Measurements from ENCODE around the gene PAIP2B. TPM values are rescaled to one million over a fixed set of nuclear protein-coding genes. Genes with fewer than 3 reads are reported as not detected.
"Not testable (repeated sequence)": the region's sequence is repeated elsewhere in the genome, so short reads cannot be mapped to it uniquely, and the experiment has no call there.

PAIP2B gene
- total and polyA plus RNA-seq, 2 donors, result 2.2 to 3.0 TPM

- 97% methylated on average over 8 of the region's 8 CpGs for WGBS
- not testable (repeated sequence) for H3K4me1 ChIP-seq (ENCODE audit: control insufficient read depth in 2 of 2, insufficient read depth in 2 of 2, low read length in 2 of 2); DNase-seq (ENCODE audit: low read depth in 6 of 9, low spot score in 9 of 9); H3K9me3 ChIP-seq (ENCODE audit: control insufficient read depth in 2 of 2, insufficient read depth in 1 of 2, low read length in 1 of 2); H3K27ac ChIP-seq (ENCODE audit: low read depth in 1 of 2, low read length in 1 of 2); H3K4me3 ChIP-seq (ENCODE audit: low read length in 2 of 2); H3K27me3 ChIP-seq (ENCODE audit: control insufficient read depth in 2 of 2, insufficient read depth in 1 of 2, low read length in 1 of 2); H3K36me3 ChIP-seq (ENCODE audit: control insufficient read depth in 2 of 2, insufficient read depth in 2 of 2, low read length in 1 of 2)
Measured at GRCh38 chr2:71178836-71179235, 48.1 kb downstream of the PAIP2B start.

DNA sequence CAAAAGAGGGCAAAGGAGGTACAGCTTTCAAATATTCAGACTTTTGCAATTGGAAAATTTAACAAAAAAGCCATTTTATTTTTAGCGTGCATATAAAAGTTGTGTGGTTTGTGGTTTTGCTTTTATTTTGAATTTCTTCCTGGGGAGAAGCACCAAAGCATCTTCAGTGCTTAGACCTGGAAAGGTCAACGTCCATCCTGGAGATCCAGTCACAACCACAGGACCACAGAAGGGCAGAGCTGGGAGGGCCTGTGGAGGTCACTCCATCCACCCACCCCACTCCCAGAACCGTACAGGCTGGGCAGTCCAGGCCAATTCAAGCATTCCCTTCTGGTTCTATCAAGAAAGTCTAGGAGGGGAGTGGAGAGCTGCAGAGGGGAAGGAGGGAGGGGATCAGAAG lies 52.7 kb downstream of the PAIP2B start:
- 27% methylated on average over 3 of the region's 3 CpGs for WGBS
- Histone ChIP-seq H3K36me3 (ENCODE audit: control insufficient read depth in 2 of 2, insufficient read depth in 2 of 2, low read length in 1 of 2) (no peaks in the 10 kb centered on the region), H3K27ac (ENCODE audit: low read depth in 1 of 2, low read length in 1 of 2) (no peak overlapping the region), H3K4me1 (ENCODE audit: control insufficient read depth in 2 of 2, insufficient read depth in 2 of 2, low read length in 2 of 2) (peaks cover 0 to 4% of the 10 kb centered on the region in 2 donors), H3K4me3 (ENCODE audit: low read length in 2 of 2) (no peak overlapping the region), H3K27me3 (ENCODE audit: control insufficient read depth in 2 of 2, insufficient read depth in 1 of 2, low read length in 1 of 2) (no peaks in the 10 kb centered on the region), H3K9me3 (ENCODE audit: control insufficient read depth in 2 of 2, insufficient read depth in 1 of 2, low read length in 1 of 2) (no peaks in the 10 kb centered on the region)
- no peak for DNase-seq (ENCODE audit: low read depth in 6 of 9, low spot score in 9 of 9)

DNA sequence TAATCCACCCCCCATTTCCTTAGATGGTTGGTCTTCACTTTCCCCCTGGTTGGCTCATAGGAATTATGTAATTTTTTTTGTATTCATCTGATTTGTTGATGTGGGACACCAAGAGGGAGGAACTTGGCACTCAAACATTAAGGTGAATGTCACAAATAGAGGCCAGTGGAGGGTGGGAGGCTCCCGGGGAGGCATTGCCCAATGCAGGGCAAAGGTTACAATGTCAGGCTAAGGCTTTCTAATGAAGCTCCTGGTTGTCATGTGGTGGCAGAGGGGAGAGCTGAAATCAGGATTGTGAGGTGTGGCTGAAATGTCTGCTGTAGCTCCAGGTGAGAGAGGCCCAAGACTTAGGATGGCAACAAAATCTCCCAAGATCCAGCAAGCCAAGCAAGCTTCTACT lies 53.8 kb downstream of the PAIP2B start:
- WGBS, result 95% methylated on average over 1 of the region's 1 CpG
- H3K9me3 ChIP-seq (ENCODE audit: control insufficient read depth in 2 of 2, insufficient read depth in 1 of 2, low read length in 1 of 2), result no peaks in the 10 kb centered on the region
- no peak overlapping the region for H3K4me3 ChIP-seq (ENCODE audit: low read length in 2 of 2)
- no peak for DNase-seq (ENCODE audit: low read depth in 6 of 9, low spot score in 9 of 9)
- H3K36me3 ChIP-seq (ENCODE audit: control insufficient read depth in 2 of 2, insufficient read depth in 2 of 2, low read length in 1 of 2), result no peaks in the 10 kb centered on the region
- no peak overlapping the region for H3K27ac ChIP-seq (ENCODE audit: low read depth in 1 of 2, low read length in 1 of 2)
- H3K4me1 ChIP-seq (ENCODE audit: control insufficient read depth in 2 of 2, insufficient read depth in 2 of 2, low read length in 2 of 2), result peaks cover 0 to 4% of the 10 kb centered on the region in 2 donors
- H3K27me3 ChIP-seq (ENCODE audit: control insufficient read depth in 2 of 2, insufficient read depth in 1 of 2, low read length in 1 of 2), result no peaks in the 10 kb centered on the region

DNA sequence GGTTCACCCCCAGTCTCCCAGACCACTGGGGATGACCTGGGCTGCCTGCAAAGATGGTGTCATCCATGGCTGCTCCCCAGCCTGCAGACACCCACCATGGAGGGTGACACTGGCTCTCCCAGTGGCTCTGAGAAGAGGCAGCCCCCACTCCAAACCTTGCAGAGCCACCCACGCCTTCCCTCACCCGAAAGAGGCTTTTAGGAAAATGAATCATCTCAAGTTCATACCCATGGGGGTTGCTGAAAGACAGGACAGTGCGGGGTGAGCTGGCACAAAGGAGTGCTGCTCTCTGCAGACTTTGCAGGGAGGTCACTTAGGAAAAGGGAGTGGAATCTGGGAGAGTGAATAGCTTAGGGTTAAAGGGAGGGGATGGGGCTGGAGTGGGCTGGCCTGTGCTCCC lies 60.1 kb downstream of the PAIP2B start:
- H3K36me3 ChIP-seq (ENCODE audit: control insufficient read depth in 2 of 2, insufficient read depth in 2 of 2, low read length in 1 of 2), result no peaks in the 10 kb centered on the region
- H3K4me3 ChIP-seq (ENCODE audit: low read length in 2 of 2), result no peak overlapping the region
- 91% methylated on average over 3 of the region's 3 CpGs for WGBS
- H3K27ac ChIP-seq (ENCODE audit: low read depth in 1 of 2, low read length in 1 of 2), result no peak overlapping the region
- DNase-seq (ENCODE audit: low read depth in 6 of 9, low spot score in 9 of 9), result no peak
- no peaks in the 10 kb centered on the region for H3K4me1 ChIP-seq (ENCODE audit: control insufficient read depth in 2 of 2, insufficient read depth in 2 of 2, low read length in 2 of 2)
- H3K9me3 ChIP-seq (ENCODE audit: control insufficient read depth in 2 of 2, insufficient read depth in 1 of 2, low read length in 1 of 2), result no peaks in the 10 kb centered on the region
- no peaks in the 10 kb centered on the region for H3K27me3 ChIP-seq (ENCODE audit: control insufficient read depth in 2 of 2, insufficient read depth in 1 of 2, low read length in 1 of 2)

DNA sequence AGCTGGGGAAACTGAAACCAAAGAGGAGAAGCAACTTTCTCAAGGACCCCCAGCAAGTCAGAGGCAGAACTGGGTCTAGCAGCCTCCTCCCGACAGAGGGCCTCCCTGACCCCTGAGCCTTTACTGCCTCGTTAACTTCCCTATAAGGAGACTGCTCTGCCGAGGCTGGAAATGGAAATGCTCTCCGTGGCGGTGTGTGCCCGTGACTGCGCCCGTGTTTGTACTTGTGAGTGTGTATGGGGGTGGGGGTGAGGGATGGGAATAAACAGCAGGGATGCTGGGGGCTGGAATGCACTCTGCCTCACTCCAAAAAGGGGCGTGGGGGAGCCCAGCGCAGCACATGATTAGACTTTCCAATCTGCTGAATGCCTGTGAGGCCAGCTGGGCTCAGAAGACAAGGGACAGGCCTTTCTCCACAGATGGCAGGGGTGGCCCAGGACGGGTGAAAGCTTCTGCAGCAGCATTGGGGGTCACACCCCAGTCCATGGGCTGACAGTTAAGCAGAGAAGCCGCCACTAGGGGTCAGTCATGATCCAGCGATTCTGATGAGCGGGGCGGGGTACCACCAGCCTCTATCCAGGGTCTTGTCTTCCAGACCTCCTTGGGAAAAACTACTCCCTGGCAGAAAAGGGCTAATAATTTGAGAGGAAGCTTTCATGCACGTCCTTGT lies 69.6 kb downstream of the PAIP2B start:
- Histone ChIP-seq H3K4me1 (ENCODE audit: control insufficient read depth in 2 of 2, insufficient read depth in 2 of 2, low read length in 2 of 2) (no peaks in the 10 kb centered on the region), H3K27me3 (ENCODE audit: control insufficient read depth in 2 of 2, insufficient read depth in 1 of 2, low read length in 1 of 2) (peaks cover 0 to 12% of the 10 kb centered on the region in 2 donors), H3K9me3 (ENCODE audit: control insufficient read depth in 2 of 2, insufficient read depth in 1 of 2, low read length in 1 of 2) (no peaks in the 10 kb centered on the region), H3K4me3 (ENCODE audit: low read length in 2 of 2) (no peak overlapping the region), H3K27ac (ENCODE audit: low read depth in 1 of 2, low read length in 1 of 2) (no peak overlapping the region), H3K36me3 (ENCODE audit: control insufficient read depth in 2 of 2, insufficient read depth in 2 of 2, low read length in 1 of 2) (no peaks in the 10 kb centered on the region)
- DNase-seq (ENCODE audit: low read depth in 6 of 9, low spot score in 9 of 9), result peak; percentile 20 to 70 (median 40)
- WGBS, result 13% methylated on average over 16 of the region's 16 CpGs

GRCh38 chr2:71156573-71156972 lies 70.3 kb downstream of the PAIP2B start:
- Histone ChIP-seq H3K4me3 (ENCODE audit: low read length in 2 of 2) (no peak overlapping the region), H3K4me1 (ENCODE audit: control insufficient read depth in 2 of 2, insufficient read depth in 2 of 2, low read length in 2 of 2) (no peaks in the 10 kb centered on the region)
- DNase-seq (ENCODE audit: low read depth in 6 of 9, low spot score in 9 of 9), result no peak

DNA sequence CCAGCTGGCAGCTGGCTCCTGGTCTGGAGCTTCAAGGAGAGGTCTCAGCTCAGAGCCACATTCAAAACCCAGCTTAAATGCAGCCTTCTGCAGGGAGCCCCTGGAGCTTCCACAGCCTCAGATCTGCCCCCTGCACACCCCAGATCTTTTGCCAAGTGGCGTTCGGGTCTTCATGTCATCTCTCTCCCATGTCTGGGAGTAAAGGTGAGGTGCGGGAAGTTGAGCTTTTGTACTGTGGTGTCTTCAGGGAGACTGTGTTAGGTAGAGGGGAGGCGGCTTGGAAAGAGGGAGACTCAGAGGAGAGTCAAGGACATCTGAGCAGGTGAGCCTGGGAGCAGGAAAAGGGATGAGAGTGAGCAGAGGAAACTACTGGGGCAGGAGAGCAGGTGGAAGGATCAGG lies 71.1 kb downstream of the PAIP2B start:
- Histone ChIP-seq H3K27me3 (ENCODE audit: control insufficient read depth in 2 of 2, insufficient read depth in 1 of 2, low read length in 1 of 2) (peaks cover 0 to 12% of the 10 kb centered on the region in 2 donors), H3K4me1 (ENCODE audit: control insufficient read depth in 2 of 2, insufficient read depth in 2 of 2, low read length in 2 of 2) (no peaks in the 10 kb centered on the region), H3K36me3 (ENCODE audit: control insufficient read depth in 2 of 2, insufficient read depth in 2 of 2, low read length in 1 of 2) (no peaks in the 10 kb centered on the region), H3K27ac (ENCODE audit: low read depth in 1 of 2, low read length in 1 of 2) (no peak overlapping the region), H3K4me3 (ENCODE audit: low read length in 2 of 2) (no peak overlapping the region), H3K9me3 (ENCODE audit: control insufficient read depth in 2 of 2, insufficient read depth in 1 of 2, low read length in 1 of 2) (no peaks in the 10 kb centered on the region)
- no peak for DNase-seq (ENCODE audit: low read depth in 6 of 9, low spot score in 9 of 9)
- 96% methylated on average over 4 of the region's 4 CpGs for WGBS

More at GRCh38 chr2:71156573-71156972, 70.3 kb downstream of the PAIP2B start:
- no peaks in the 10 kb centered on the region for H3K36me3 ChIP-seq (ENCODE audit: control insufficient read depth in 2 of 2, insufficient read depth in 2 of 2, low read length in 1 of 2)
- 81% methylated on average over 6 of the region's 6 CpGs for WGBS
- H3K27me3 ChIP-seq (ENCODE audit: control insufficient read depth in 2 of 2, insufficient read depth in 1 of 2, low read length in 1 of 2), result peaks cover 0 to 12% of the 10 kb centered on the region in 2 donors
- no peaks in the 10 kb centered on the region for H3K9me3 ChIP-seq (ENCODE audit: control insufficient read depth in 2 of 2, insufficient read depth in 1 of 2, low read length in 1 of 2)
- H3K27ac ChIP-seq (ENCODE audit: low read depth in 1 of 2, low read length in 1 of 2), result no peak overlapping the region

DNA sequence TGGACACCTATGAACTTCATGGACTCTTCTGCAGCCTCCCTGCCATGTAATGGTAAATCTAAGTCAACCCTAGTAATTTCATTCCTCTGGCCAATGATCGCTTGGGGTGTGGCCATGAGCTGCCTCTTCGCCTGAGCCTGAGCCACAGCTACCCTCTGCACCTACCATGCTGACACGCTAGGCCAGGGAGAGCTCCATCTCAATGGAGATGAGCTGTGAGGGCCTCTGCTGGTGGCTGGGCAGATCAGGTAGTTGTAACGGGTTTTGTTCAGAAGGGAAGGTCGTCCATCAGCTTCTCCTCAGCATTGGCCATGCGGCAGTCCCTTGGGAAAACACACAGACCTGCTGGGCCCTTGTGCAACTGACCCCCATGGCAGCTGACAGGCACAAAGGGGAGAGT lies 72.1 kb downstream of the PAIP2B start:
- DNase-seq (ENCODE audit: low read depth in 6 of 9, low spot score in 9 of 9), result no peak
- H3K4me1 ChIP-seq (ENCODE audit: control insufficient read depth in 2 of 2, insufficient read depth in 2 of 2, low read length in 2 of 2), result no peaks in the 10 kb centered on the region
- 69% methylated on average over 6 of the region's 6 CpGs for WGBS
- peaks cover 6% of the 10 kb centered on the region in 2 donors for H3K36me3 ChIP-seq (ENCODE audit: control insufficient read depth in 2 of 2, insufficient read depth in 2 of 2, low read length in 1 of 2)
- peaks cover 0 to 12% of the 10 kb centered on the region in 2 donors for H3K27me3 ChIP-seq (ENCODE audit: control insufficient read depth in 2 of 2, insufficient read depth in 1 of 2, low read length in 1 of 2)
- no peaks in the 10 kb centered on the region for H3K9me3 ChIP-seq (ENCODE audit: control insufficient read depth in 2 of 2, insufficient read depth in 1 of 2, low read length in 1 of 2)
- H3K27ac ChIP-seq (ENCODE audit: low read depth in 1 of 2, low read length in 1 of 2), result no peak overlapping the region
- no peak overlapping the region for H3K4me3 ChIP-seq (ENCODE audit: low read length in 2 of 2)

- no peak for DNase-seq (ENCODE audit: low read depth in 6 of 9, low spot score in 9 of 9)
- Histone ChIP-seq H3K9me3 (ENCODE audit: control insufficient read depth in 2 of 2, insufficient read depth in 1 of 2, low read length in 1 of 2) (no peaks in the 10 kb centered on the region), H3K27me3 (ENCODE audit: control insufficient read depth in 2 of 2, insufficient read depth in 1 of 2, low read length in 1 of 2) (peaks cover 0 to 12% of the 10 kb centered on the region in 2 donors), H3K36me3 (ENCODE audit: control insufficient read depth in 2 of 2, insufficient read depth in 2 of 2, low read length in 1 of 2) (peaks cover 8% of the 10 kb centered on the region in 2 donors), H3K4me3 (ENCODE audit: low read length in 2 of 2) (no peak overlapping the region), H3K27ac (ENCODE audit: low read depth in 1 of 2, low read length in 1 of 2) (no peak overlapping the region), H3K4me1 (ENCODE audit: control insufficient read depth in 2 of 2, insufficient read depth in 2 of 2, low read length in 2 of 2) (no peaks in the 10 kb centered on the region)
- 90% methylated on average over 8 of the region's 8 CpGs for WGBS
Measured at GRCh38 chr2:71154279-71154678, 72.6 kb downstream of the PAIP2B start.
